Measurements from ENCODE around the gene CNTNAP5.

The CNTNAP5 gene

GRCh38 chr2:124558277-124558905 lies 533.3 kb downstream of the CNTNAP5 start:
- no peak overlapping the region for H3K27ac Mint-ChIP-seq
- no peak for DNase-seq
- no peaks in the 10 kb centered on the region for H3K36me3 Mint-ChIP-seq (ENCODE audit: low read depth)
- no peak overlapping the region for H3K4me3 Mint-ChIP-seq
- ATAC-seq, result no peak
- H3K4me1 Mint-ChIP-seq, result no peaks in the 10 kb centered on the region
- no peaks in the 10 kb centered on the region for H3K27me3 Mint-ChIP-seq
- H3K9me3 Mint-ChIP-seq, result peaks cover 15% of the 10 kb centered on the region

- Mint-ChIP-seq H3K9me3 (peaks cover 18% of the 10 kb centered on the region), H3K4me1 (no peaks in the 10 kb centered on the region), H3K36me3 (ENCODE audit: low read depth) (no peaks in the 10 kb centered on the region), H3K27me3 (no peaks in the 10 kb centered on the region), H3K4me3 (no peak overlapping the region), H3K27ac (no peak overlapping the region)
- no peak for DNase-seq
- no peak for ATAC-seq
These were observed 534.1 kb downstream of the CNTNAP5 start for GRCh38 chr2:124559236-124559635.

GRCh38 chr2:124560592-124561112 lies 535.6 kb downstream of the CNTNAP5 start:
- no peaks in the 10 kb centered on the region for H3K4me1 Mint-ChIP-seq
- no peak for DNase-seq
- no peaks in the 10 kb centered on the region for H3K27me3 Mint-ChIP-seq
- H3K27ac Mint-ChIP-seq, result no peak overlapping the region
- no peak for ATAC-seq
- H3K9me3 Mint-ChIP-seq, result peaks cover 18% of the 10 kb centered on the region
- no peaks in the 10 kb centered on the region for H3K36me3 Mint-ChIP-seq (ENCODE audit: low read depth)
- H3K4me3 Mint-ChIP-seq, result no peak overlapping the region

GRCh38 chr2:124561486-124561885 lies 536.4 kb downstream of the CNTNAP5 start:
- no peak overlapping the region for H3K4me3 Mint-ChIP-seq
- no peak overlapping the region for H3K27ac Mint-ChIP-seq
- no peaks in the 10 kb centered on the region for H3K4me1 Mint-ChIP-seq
- no peak for ATAC-seq
- no peaks in the 10 kb centered on the region for H3K36me3 Mint-ChIP-seq (ENCODE audit: low read depth)
- no peak for DNase-seq
- peaks cover 21% of the 10 kb centered on the region for H3K9me3 Mint-ChIP-seq
- H3K27me3 Mint-ChIP-seq, result no peaks in the 10 kb centered on the region

- ATAC-seq, result no peak
- no peaks in the 10 kb centered on the region for H3K27me3 Mint-ChIP-seq
- no peak overlapping the region for H3K4me3 Mint-ChIP-seq
- peaks cover 13% of the 10 kb centered on the region for H3K9me3 Mint-ChIP-seq
- H3K4me1 Mint-ChIP-seq, result no peaks in the 10 kb centered on the region
- no peak for DNase-seq
- H3K36me3 Mint-ChIP-seq (ENCODE audit: low read depth), result no peaks in the 10 kb centered on the region
- H3K27ac Mint-ChIP-seq, result no peak overlapping the region
These were observed 538.3 kb downstream of the CNTNAP5 start for GRCh38 chr2:124563426-124563825.

GRCh38 chr2:124566518-124566970 lies 541.5 kb downstream of the CNTNAP5 start:
- Mint-ChIP-seq H3K9me3 (peaks cover 29% of the 10 kb centered on the region), H3K27me3 (no peaks in the 10 kb centered on the region), H3K27ac (no peak overlapping the region), H3K4me1 (no peaks in the 10 kb centered on the region), H3K36me3 (ENCODE audit: low read depth) (no peaks in the 10 kb centered on the region), H3K4me3 (no peak overlapping the region)
- no peak for DNase-seq
- no peak for ATAC-seq

GRCh38 chr2:124570872-124571271 lies 545.8 kb downstream of the CNTNAP5 start:
- DNase-seq (no peak), ATAC-seq (no peak)
- Mint-ChIP-seq H3K4me1 (no peaks in the 10 kb centered on the region), H3K9me3 (peaks cover 25% of the 10 kb centered on the region), H3K36me3 (ENCODE audit: low read depth) (no peaks in the 10 kb centered on the region), H3K27ac (no peak overlapping the region), H3K4me3 (no peak overlapping the region), H3K27me3 (no peaks in the 10 kb centered on the region)

- no peak overlapping the region for H3K27ac Mint-ChIP-seq
- no peak for DNase-seq
- H3K9me3 Mint-ChIP-seq, result peaks cover 16% of the 10 kb centered on the region
- ATAC-seq, result no peak
- H3K4me1 Mint-ChIP-seq, result no peaks in the 10 kb centered on the region
- H3K36me3 Mint-ChIP-seq (ENCODE audit: low read depth), result no peaks in the 10 kb centered on the region
- H3K4me3 Mint-ChIP-seq, result no peak overlapping the region
- H3K27me3 Mint-ChIP-seq, result no peaks in the 10 kb centered on the region
These were observed 546.7 kb downstream of the CNTNAP5 start for GRCh38 chr2:124571836-124572235.

GRCh38 chr2:124572934-124573634 lies 548.0 kb downstream of the CNTNAP5 start:
- no peak overlapping the region for H3K27ac Mint-ChIP-seq
- H3K4me1 Mint-ChIP-seq, result no peaks in the 10 kb centered on the region
- no peaks in the 10 kb centered on the region for H3K27me3 Mint-ChIP-seq
- no peak overlapping the region for H3K4me3 Mint-ChIP-seq
- no peaks in the 10 kb centered on the region for H3K36me3 Mint-ChIP-seq (ENCODE audit: low read depth)
- peaks cover 20% of the 10 kb centered on the region for H3K9me3 Mint-ChIP-seq
- no peak for DNase-seq
- ATAC-seq, result no peak

- H3K36me3 Mint-ChIP-seq (ENCODE audit: low read depth), result no peaks in the 10 kb centered on the region
- H3K4me1 Mint-ChIP-seq, result no peaks in the 10 kb centered on the region
- no peak for DNase-seq
- no peak overlapping the region for H3K4me3 Mint-ChIP-seq
- H3K27ac Mint-ChIP-seq, result no peak overlapping the region
- no peaks in the 10 kb centered on the region for H3K27me3 Mint-ChIP-seq
- peaks cover 13% of the 10 kb centered on the region for H3K9me3 Mint-ChIP-seq
- no peak for ATAC-seq
These were observed 550.4 kb downstream of the CNTNAP5 start for GRCh38 chr2:124575497-124575896.

- ATAC-seq (no peak), DNase-seq (no peak)
- no peak overlapping the region for H3K27ac Mint-ChIP-seq
- no peaks in the 10 kb centered on the region for H3K4me1 Mint-ChIP-seq
- peaks cover 8% of the 10 kb centered on the region for H3K9me3 Mint-ChIP-seq
- no peaks in the 10 kb centered on the region for H3K36me3 Mint-ChIP-seq (ENCODE audit: low read depth)
- H3K27me3 Mint-ChIP-seq, result no peaks in the 10 kb centered on the region
- no peak overlapping the region for H3K4me3 Mint-ChIP-seq
These were observed 555.2 kb downstream of the CNTNAP5 start for GRCh38 chr2:124580263-124580662.

- no peaks in the 10 kb centered on the region for H3K4me1 Mint-ChIP-seq
- no peak overlapping the region for H3K4me3 Mint-ChIP-seq
- ATAC-seq, result no peak
- H3K36me3 Mint-ChIP-seq (ENCODE audit: low read depth), result no peaks in the 10 kb centered on the region
- no peak overlapping the region for H3K27ac Mint-ChIP-seq
- H3K9me3 Mint-ChIP-seq, result peaks cover 7% of the 10 kb centered on the region
- no peak for DNase-seq
- no peaks in the 10 kb centered on the region for H3K27me3 Mint-ChIP-seq
These were observed 557.3 kb downstream of the CNTNAP5 start for GRCh38 chr2:124582387-124582786.

GRCh38 chr2:124584615-124585014 lies 559.5 kb downstream of the CNTNAP5 start:
- H3K4me3 Mint-ChIP-seq, result no peak overlapping the region
- no peaks in the 10 kb centered on the region for H3K27me3 Mint-ChIP-seq
- peaks cover 5% of the 10 kb centered on the region for H3K9me3 Mint-ChIP-seq
- DNase-seq, result no peak
- no peaks in the 10 kb centered on the region for H3K4me1 Mint-ChIP-seq
- H3K36me3 Mint-ChIP-seq (ENCODE audit: low read depth), result no peaks in the 10 kb centered on the region
- no peak overlapping the region for H3K27ac Mint-ChIP-seq
- ATAC-seq, result no peak

- Mint-ChIP-seq H3K36me3 (ENCODE audit: low read depth) (no peaks in the 10 kb centered on the region), H3K9me3 (peaks cover 11% of the 10 kb centered on the region), H3K4me3 (no peak overlapping the region), H3K27ac (no peak overlapping the region), H3K4me1 (no peaks in the 10 kb centered on the region), H3K27me3 (no peaks in the 10 kb centered on the region)
- no peak for ATAC-seq
- DNase-seq, result no peak
These were observed 560.2 kb downstream of the CNTNAP5 start for GRCh38 chr2:124585277-124585676.

- no peak overlapping the region for H3K27ac Mint-ChIP-seq
- ATAC-seq, result no peak
- no peaks in the 10 kb centered on the region for H3K36me3 Mint-ChIP-seq (ENCODE audit: low read depth)
- H3K9me3 Mint-ChIP-seq, result peaks cover 11% of the 10 kb centered on the region
- no peak for DNase-seq
- H3K4me1 Mint-ChIP-seq, result no peaks in the 10 kb centered on the region
- H3K27me3 Mint-ChIP-seq, result no peaks in the 10 kb centered on the region
- no peak overlapping the region for H3K4me3 Mint-ChIP-seq
These were observed 561.1 kb downstream of the CNTNAP5 start for GRCh38 chr2:124586210-124586609.

Measured in activated naive CD8-positive, alpha-beta T cell treated with anti-CD3 and anti-CD28 coated beads, Interleukin-2, amount 50 U/mL, for 24 hours (primary cell).